HS-27A (cell line): ENCODE data around the gene TMEM132C.
"Not testable (repeated sequence)": the region's sequence is repeated elsewhere in the genome, so short reads cannot be mapped to it uniquely, and the experiment has no call there.

Experiments
- DNase-seq: peaks from one replicate; pipeline ENCODE4 v3.0.0-alpha.2; 2012; ENCODE audit warnings: low read depth, missing footprints

TMEM132C gene

DNA sequence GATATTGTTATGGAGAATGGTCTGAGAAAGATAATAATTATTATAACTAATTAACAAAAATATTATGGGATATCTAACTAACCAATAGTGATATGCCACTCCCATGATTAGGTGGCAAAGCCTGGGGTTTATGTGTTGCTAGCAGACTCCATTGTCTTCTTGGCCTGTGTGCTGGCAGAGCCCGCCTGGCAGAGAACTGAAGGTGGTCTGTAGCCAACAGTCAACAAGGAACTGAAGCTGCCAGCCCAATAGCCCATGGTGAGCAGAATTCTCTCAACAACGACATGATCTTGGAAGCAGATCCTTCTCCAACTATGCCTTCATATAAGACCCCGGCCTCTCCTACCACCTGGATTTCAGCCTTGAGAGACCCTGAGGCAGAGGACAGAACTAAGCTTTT lies 298.0 kb downstream of the TMEM132C start:
- DNase-seq, result no peak

GRCh38 chr12:128567730-128568129 lies 300.8 kb downstream of the TMEM132C start:
- no peak for DNase-seq

DNA sequence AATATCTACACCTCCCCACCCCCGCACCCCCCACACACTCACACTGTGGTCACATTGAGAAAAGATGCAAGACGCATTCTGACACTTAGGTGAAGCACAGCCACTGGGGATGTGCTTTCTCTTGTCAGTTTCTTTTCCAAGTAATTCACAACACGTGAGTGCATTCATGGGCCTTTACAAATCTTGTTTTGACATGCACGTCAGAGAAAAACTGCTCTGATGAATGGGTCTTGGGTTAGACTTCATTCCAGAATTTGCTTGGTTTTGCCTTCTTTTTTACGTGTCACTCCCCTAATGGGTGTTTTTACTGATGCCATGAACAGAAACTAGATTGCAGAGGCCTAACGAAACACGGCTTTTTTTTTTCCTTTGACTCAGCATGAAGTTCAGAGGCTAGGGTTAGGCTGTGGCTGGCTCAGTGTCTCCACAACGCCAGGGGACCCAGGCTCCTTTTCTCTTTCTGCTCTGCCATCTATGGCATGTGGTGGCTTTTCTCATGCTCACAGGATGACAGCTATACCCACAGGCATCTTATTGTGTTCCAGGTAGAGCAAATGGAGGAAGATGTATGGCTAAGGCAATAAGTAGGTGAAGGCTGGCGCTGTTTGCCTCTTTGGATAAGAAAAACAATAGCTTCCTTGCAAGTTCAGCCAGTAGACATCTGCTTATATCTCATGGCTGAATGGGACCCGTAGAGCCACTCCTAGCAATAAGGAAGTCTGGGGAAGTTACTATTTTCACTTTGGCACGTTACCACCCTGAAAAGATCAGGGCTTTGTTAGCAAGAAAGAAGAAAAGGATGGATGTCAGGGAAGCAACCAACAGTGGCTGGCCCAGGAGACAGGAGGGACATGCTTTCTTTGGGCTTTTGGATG lies 303.5 kb downstream of the TMEM132C start:
- no peak for DNase-seq

GRCh38 chr12:128571906-128572810 lies 305.2 kb downstream of the TMEM132C start:
- DNase-seq, result no peak

DNA sequence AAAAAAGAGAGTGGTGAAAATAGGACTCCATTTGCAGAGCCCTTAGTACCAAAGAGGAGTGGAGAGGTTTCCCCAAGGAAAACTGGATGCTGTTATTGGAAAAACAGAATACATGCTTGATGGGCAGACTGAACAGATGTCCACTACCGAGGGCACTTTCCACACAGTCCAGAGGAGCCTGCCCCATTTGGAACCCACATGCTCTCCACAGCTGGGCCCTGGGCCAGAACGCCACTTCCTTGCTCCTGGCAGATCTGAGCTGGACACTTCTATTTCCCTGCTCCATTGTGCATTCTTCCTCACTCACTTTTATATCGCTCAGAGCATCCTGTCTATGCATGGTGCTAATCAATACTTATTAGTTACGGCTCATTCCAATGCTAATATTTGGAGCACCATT lies 306.9 kb downstream of the TMEM132C start:
- no peak for DNase-seq

DNA sequence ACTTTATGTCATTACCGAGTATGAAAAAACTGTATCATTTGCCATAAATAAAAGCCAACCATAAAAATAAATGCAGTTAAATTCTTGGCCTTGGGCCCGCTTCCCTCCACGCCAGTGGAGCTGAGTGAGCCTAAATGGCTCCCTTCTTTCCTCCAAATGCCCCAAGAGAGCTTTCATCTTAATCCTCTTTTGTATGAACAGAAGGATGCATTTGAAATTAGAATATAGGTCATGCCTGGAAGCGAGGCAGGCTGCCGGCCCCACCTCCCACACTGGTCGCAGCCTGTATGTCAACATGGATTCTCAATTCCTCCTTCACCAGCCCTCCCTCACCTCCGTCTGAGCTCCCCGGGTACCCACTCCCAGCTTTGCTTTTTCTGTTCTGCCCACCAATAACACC lies 311.1 kb downstream of the TMEM132C start:
- no peak for DNase-seq

GRCh38 chr12:128581321-128581761 lies 314.4 kb downstream of the TMEM132C start:
- no peak for DNase-seq

GRCh38 chr12:128583453-128583852 lies 316.5 kb downstream of the TMEM132C start:
- no peak for DNase-seq

GRCh38 chr12:128586451-128587029 lies 319.6 kb downstream of the TMEM132C start:
- DNase-seq, result no peak

DNA sequence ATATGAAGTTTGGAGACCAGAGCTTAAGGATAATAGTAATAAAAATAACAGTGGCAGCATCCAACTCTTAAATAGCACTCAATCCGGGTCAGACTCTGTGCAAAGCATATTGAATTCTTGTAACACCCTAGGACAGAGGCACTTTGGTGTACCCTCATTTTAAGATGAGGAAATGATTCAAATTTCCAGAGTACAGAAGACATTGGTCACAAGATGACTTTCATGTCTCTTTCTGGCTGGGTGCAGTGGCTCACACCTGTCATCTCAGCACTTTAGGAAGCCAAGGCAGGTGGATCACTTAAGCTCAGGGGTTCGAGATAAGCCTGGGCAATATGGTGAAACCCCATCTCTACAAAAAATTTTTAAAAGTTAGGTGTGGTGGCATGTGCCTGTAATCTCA lies 320.9 kb downstream of the TMEM132C start:
- no peak for DNase-seq

GRCh38 chr12:128592220-128592744 lies 325.3 kb downstream of the TMEM132C start:
- DNase-seq, result no peak

DNA sequence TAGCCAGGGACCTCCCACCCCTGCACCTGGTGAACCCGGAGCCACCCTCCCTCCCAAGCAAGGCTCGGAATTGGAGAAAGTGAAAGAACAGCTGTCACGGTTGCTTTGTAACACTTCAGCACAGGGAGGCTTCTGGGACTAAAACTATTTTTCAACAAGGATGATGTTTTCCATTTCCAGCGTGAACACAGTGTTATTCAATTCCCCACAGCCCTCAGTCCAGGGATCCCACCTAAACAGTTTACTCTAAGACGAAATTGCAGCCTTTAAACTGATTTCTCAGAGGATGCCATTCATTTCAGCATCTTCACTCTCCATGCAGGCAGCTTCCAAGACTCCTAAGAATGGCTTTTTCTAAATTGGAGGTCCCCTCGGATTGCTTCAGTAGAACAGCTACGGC lies 327.6 kb downstream of the TMEM132C start:
- no peak for DNase-seq

DNA sequence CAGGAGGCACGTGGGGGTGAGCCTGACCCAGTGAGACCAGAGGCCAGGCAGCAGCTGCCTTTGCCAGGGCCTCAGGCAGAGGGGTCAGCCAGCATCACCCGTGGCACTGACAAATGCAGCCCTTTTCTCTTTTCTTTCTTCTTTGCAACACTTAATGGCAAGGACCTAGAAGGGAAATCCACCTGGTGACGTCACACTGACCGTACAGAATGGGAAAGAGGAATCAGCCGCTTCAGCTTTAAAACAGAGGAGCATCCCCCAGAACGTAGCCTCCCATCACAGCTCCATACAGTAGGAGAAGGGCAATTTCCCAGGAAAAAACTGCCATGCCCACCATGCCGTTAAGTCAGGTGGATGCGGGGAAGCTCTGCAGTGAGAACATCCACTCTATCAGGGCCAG lies 328.6 kb downstream of the TMEM132C start:
- DNase-seq, result no peak

- DNase-seq, result no peak
Measured at GRCh38 chr12:128600886-128601285, 333.9 kb downstream of the TMEM132C start.

GRCh38 chr12:128603573-128604115 lies 336.7 kb downstream of the TMEM132C start:
- DNase-seq, result no peak

GRCh38 chr12:128604219-128604618 lies 337.2 kb downstream of the TMEM132C start:
- not testable (repeated sequence) for DNase-seq

GRCh38 chr12:128606051-128606450 lies 339.1 kb downstream of the TMEM132C start:
- DNase-seq, result no peak

- no peak for DNase-seq
Measured at GRCh38 chr12:128606538-128606937, 339.6 kb downstream of the TMEM132C start.

DNA sequence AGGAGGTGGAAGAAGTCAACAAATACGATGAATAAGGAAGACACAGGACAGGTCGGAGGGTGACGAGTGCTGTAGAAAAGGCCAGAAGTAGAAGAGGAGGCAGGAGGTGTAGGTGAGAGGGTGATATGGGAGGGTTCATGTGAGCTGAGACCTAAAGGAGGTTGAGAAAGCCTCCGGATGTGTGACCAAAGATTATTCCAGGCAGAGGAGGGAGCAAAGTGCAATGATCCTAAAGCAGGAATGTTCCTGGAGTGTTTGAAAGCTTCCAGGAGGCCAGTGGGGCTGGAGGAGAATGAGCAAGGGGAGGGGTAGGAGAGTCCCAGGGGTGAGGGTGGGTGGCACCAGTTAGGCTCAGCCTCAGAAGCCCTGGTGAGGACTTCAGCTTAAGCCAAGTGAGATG lies 340.0 kb downstream of the TMEM132C start:
- DNase-seq, result no peak

DNA sequence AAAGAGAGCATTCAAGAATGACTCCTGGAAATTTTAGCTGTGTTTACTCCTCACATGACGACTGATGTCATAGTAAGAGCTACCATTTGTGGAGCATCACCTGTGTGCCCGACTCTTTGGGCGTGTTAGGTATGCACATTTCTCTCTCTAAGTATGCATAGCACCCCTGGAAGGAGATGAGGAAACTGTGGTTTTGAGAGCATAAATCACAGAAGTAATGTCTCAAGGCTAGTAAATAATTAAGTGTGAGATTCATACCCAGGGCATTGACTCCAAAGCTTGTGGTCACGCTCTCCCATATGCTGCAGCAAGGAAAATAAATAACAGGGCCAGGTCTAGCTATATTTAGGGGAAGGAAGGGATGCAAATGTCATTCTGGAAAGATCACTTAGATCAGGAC lies 340.7 kb downstream of the TMEM132C start:
- DNase-seq, result no peak

DNA sequence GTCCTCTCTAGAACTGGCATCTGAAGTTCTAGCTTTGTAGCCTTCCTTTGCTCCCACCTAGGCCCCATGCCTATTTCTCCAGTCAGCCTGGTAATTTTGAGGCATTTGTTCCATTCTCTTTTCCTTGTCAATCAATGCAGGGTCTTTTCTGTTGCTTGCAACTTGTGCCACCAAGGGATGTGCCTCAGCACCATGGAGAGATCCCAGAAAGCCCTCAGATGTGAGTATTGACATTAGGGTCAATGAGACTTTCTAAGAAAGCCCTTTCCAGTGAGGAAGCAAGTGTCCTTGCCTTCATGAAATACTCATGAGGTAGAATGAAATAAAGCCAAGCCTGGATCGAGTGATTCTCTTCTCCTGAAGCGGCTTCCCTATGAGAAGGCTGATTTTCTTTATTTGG lies 342.9 kb downstream of the TMEM132C start:
- DNase-seq, result no peak

DNA sequence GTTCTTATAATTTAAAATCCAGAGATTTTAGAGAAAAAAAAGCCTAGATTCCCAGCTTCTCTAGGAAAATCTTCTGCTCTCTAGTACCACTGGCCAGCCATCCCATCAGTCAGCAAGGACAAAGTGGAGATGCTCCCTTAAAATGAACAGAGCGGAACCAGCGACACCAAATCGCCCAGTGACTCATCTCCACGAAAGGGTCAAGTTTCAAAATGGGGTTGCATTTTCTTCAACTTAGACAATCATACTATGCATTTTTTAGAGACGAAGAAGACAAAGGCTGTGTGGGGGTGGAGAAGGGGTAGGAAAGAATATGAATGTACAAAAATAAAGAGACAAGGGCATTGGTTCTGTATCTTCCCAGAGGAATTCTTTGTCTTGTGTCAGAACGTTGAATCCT lies 344.8 kb downstream of the TMEM132C start:
- no peak for DNase-seq
